Measurements from ENCODE around the gene TLR10. TPM values are rescaled to one million over a fixed set of nuclear protein-coding genes. Genes with fewer than 3 reads are reported as not detected.

TLR10 gene
- total RNA-seq, 3 donors from 2014 or later, result 0.13 to 0.22 TPM; not detected in 1

- Mint-ChIP-seq H3K9me3 (no peaks in the 10 kb centered on the region), H3K36me3 (ENCODE audit: insufficient read depth) (no peaks in the 10 kb centered on the region), H3K4me1 (ENCODE audit: low read depth) (peaks cover 5% of the 10 kb centered on the region), H3K4me3 (no peak overlapping the region), H3K27me3 (ENCODE audit: low read depth) (peaks cover 3% of the 10 kb centered on the region)
- no peak for ATAC-seq
- no peak for DNase-seq
Observed at GRCh38 chr4:38738940-38739803, 43.6 kb downstream of the TLR10 start.

DNA sequence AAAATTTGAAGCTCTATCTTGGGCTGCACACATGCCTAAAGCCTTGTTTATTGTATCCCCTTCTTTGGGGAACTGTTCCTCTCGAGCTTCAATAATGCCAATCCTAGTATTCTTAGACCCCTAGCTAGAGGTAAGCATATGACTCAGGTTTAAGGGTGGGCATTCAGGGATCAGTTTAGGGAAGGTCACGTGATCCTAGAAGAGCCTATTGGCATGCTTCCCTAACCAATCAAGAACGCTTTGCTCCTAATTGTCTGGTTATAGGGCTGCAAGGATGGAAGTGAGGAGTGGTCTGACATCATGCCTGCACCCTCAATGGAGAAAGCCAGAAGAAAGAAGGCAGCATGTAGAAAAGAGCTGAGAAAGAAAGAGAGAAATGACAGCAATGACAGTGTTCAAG is 46.9 kb downstream of the TLR10 start:
- Mint-ChIP-seq H3K9me3 (no peaks in the 10 kb centered on the region), H3K4me1 (ENCODE audit: low read depth) (peaks cover 3% of the 10 kb centered on the region), H3K36me3 (ENCODE audit: insufficient read depth) (no peaks in the 10 kb centered on the region), H3K27me3 (ENCODE audit: low read depth) (no peaks in the 10 kb centered on the region), H3K4me3 (no peak overlapping the region)
- DNase-seq, result no peak
- ATAC-seq, result no peak

- Mint-ChIP-seq H3K27me3 (ENCODE audit: low read depth) (no peaks in the 10 kb centered on the region), H3K9me3 (no peaks in the 10 kb centered on the region), H3K36me3 (ENCODE audit: insufficient read depth) (no peaks in the 10 kb centered on the region), H3K4me3 (no peak overlapping the region), H3K4me1 (ENCODE audit: low read depth) (peaks cover 9% of the 10 kb centered on the region)
- ATAC-seq (no peak), DNase-seq (no peak)
Observed at GRCh38 chr4:38734911-38735310, 47.9 kb downstream of the TLR10 start.

GRCh38 chr4:38734446-38734845 is 48.3 kb downstream of the TLR10 start:
- no peaks in the 10 kb centered on the region for H3K36me3 Mint-ChIP-seq (ENCODE audit: insufficient read depth)
- DNase-seq, result no peak
- H3K4me3 Mint-ChIP-seq, result no peak overlapping the region
- peaks cover 9% of the 10 kb centered on the region for H3K4me1 Mint-ChIP-seq (ENCODE audit: low read depth)
- no peak for ATAC-seq
- H3K9me3 Mint-ChIP-seq, result no peaks in the 10 kb centered on the region
- H3K27me3 Mint-ChIP-seq (ENCODE audit: low read depth), result no peaks in the 10 kb centered on the region

DNA sequence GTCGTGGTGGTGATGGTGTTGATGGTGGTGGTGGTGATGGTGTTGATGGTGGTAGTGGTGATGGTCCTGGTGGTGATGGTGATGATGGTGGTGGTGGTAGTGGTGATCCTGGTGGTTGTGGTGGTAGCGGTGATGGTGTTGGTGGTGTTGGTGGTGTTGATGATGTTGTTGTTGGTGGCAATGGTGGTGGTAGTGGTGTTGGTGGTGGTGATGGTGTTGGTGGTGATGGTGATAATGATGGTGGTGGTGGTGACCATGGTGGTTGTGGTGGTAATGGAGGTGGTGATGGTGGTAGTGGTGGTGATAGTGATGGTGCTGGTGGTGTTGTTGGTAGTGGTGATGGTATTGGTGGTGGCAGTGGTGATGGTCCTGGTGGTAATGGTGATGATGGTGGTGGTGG is 49.1 kb downstream of the TLR10 start:
- H3K4me3 Mint-ChIP-seq, result no peak overlapping the region
- ATAC-seq (no peak), DNase-seq (no peak)
- H3K9me3 Mint-ChIP-seq, result no peaks in the 10 kb centered on the region
- H3K27me3 Mint-ChIP-seq (ENCODE audit: low read depth), result no peaks in the 10 kb centered on the region
- H3K4me1 Mint-ChIP-seq (ENCODE audit: low read depth), result peaks cover 13% of the 10 kb centered on the region
- no peaks in the 10 kb centered on the region for H3K36me3 Mint-ChIP-seq (ENCODE audit: insufficient read depth)

GRCh38 chr4:38730830-38731646 is 51.8 kb downstream of the TLR10 start:
- peaks cover 19% of the 10 kb centered on the region for H3K4me1 Mint-ChIP-seq (ENCODE audit: low read depth)
- H3K4me3 Mint-ChIP-seq, result no peak overlapping the region
- no peaks in the 10 kb centered on the region for H3K36me3 Mint-ChIP-seq (ENCODE audit: insufficient read depth)
- H3K27me3 Mint-ChIP-seq (ENCODE audit: low read depth), result no peaks in the 10 kb centered on the region
- no peaks in the 10 kb centered on the region for H3K9me3 Mint-ChIP-seq
- ATAC-seq (peak; percentile 90 to 91), DNase-seq (peak; percentile 83)

DNA sequence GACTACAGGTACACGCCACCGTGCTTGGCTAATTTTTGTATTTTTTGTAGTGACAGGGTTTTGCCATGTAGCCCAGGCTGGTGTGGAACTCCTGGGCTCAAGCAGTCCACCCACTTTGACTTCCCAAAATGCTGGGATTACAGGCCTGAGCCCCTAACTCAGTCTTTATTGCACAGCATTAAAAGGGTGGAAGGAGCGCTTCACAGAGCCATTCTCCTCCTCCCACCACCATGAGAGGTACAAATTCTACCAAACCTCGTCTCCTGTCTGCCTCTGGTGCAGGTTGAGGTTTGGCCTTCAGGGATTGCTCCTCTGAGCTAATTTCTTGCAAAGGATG is 52.3 kb downstream of the TLR10 start:
- DNase-seq, result no peak
- no peaks in the 10 kb centered on the region for H3K27me3 Mint-ChIP-seq (ENCODE audit: low read depth)
- no peaks in the 10 kb centered on the region for H3K9me3 Mint-ChIP-seq
- H3K36me3 Mint-ChIP-seq (ENCODE audit: insufficient read depth), result no peaks in the 10 kb centered on the region
- peaks cover 19% of the 10 kb centered on the region for H3K4me1 Mint-ChIP-seq (ENCODE audit: low read depth)
- ATAC-seq, result no peak
- no peak overlapping the region for H3K4me3 Mint-ChIP-seq

- no peaks in the 10 kb centered on the region for H3K27me3 Mint-ChIP-seq (ENCODE audit: low read depth)
- H3K36me3 Mint-ChIP-seq (ENCODE audit: insufficient read depth), result no peaks in the 10 kb centered on the region
- H3K9me3 Mint-ChIP-seq, result no peaks in the 10 kb centered on the region
- DNase-seq (no peak), ATAC-seq (no peak)
- H3K4me1 Mint-ChIP-seq (ENCODE audit: low read depth), result peaks cover 24% of the 10 kb centered on the region
- no peak overlapping the region for H3K4me3 Mint-ChIP-seq
Observed at GRCh38 chr4:38728631-38729141, 54.1 kb downstream of the TLR10 start.

GRCh38 chr4:38724475-38724808 is 58.3 kb downstream of the TLR10 start:
- Mint-ChIP-seq H3K36me3 (ENCODE audit: insufficient read depth) (no peaks in the 10 kb centered on the region), H3K4me3 (no peak overlapping the region), H3K27me3 (ENCODE audit: low read depth) (no peaks in the 10 kb centered on the region), H3K9me3 (no peaks in the 10 kb centered on the region), H3K4me1 (ENCODE audit: low read depth) (peaks cover 15% of the 10 kb centered on the region)
- no peak for DNase-seq
- ATAC-seq, result no peak

- DNase-seq (no peak), ATAC-seq (no peak)
- H3K4me3 Mint-ChIP-seq, result no peak overlapping the region
- no peaks in the 10 kb centered on the region for H3K27me3 Mint-ChIP-seq (ENCODE audit: low read depth)
- H3K36me3 Mint-ChIP-seq (ENCODE audit: insufficient read depth), result no peaks in the 10 kb centered on the region
- H3K9me3 Mint-ChIP-seq, result no peaks in the 10 kb centered on the region
- peaks cover 13% of the 10 kb centered on the region for H3K4me1 Mint-ChIP-seq (ENCODE audit: low read depth)
Observed at GRCh38 chr4:38723726-38724474, 58.9 kb downstream of the TLR10 start.

DNA sequence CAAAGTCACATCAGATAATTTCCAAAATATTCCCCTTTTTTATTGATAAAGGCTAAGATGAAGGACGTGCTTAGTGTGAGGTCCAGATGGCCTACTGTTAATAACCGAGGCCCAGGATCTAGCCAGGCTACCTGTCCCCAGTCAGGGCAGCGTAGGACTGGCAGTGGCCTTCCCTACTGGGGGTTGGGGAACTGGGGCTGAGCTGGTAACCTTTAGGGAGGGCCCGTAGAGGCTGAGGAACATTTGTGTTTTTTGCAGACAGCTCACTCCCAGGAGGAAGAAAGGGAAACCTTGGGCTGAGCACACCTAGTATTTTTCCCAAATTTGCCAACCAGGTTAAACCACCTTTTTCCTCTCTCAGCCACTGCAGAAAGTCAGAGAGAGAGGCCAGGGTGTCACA is 59.7 kb downstream of the TLR10 start:
- Mint-ChIP-seq H3K4me3 (no peak overlapping the region), H3K4me1 (ENCODE audit: low read depth) (peaks cover 5% of the 10 kb centered on the region), H3K27me3 (ENCODE audit: low read depth) (no peaks in the 10 kb centered on the region), H3K9me3 (no peaks in the 10 kb centered on the region), H3K36me3 (ENCODE audit: insufficient read depth) (no peaks in the 10 kb centered on the region)
- ATAC-seq (no peak), DNase-seq (no peak)

Other genes starting within 250 kb of the TLR10 start
- 10 to 100 TPM in 2 of 3 donors, 1 to 10 TPM in 1; 9.9 to 12.6 (median 10.9) TPM for gene KLF3, start 118.8 kb downstream of the TLR10 start, total RNA-seq
- gene TLR1, start 21.8 kb upstream of the TLR10 start, total RNA-seq, result 1 to 10 TPM in 2 of 3 donors, under 1 TPM in 1; 0.53 to 2.0 (median 1.1) TPM
- gene TLR6, start 73.8 kb upstream of the TLR10 start, total RNA-seq, result 1 to 10 TPM in 1 of 3 donors, under 1 TPM in 2; 0.73 to 1.9 (median 0.95) TPM
- gene FAM114A1, start 84.8 kb upstream of the TLR10 start, total RNA-seq, result under 1 TPM; 0.24 to 0.34 (median 0.25) TPM
- 1 to 10 TPM; 4.1 to 5.3 (median 4.9) TPM for gene TMEM156, start 249.4 kb upstream of the TLR10 start, total RNA-seq